GM19238 (cell line): ENCODE data around the gene TAPBP.
"Not testable (repeated sequence)": the region's sequence is repeated elsewhere in the genome, so short reads cannot be mapped to it uniquely, and the experiment has no call there.

ENCODE experiments used
- DNase-seq: peaks from one replicate; pipeline ENCODE4 v3.0.0; 2011; ENCODE audit warnings: low spot score; ENCODE audit not compliant: insufficient read length

TAPBP gene

DNA sequence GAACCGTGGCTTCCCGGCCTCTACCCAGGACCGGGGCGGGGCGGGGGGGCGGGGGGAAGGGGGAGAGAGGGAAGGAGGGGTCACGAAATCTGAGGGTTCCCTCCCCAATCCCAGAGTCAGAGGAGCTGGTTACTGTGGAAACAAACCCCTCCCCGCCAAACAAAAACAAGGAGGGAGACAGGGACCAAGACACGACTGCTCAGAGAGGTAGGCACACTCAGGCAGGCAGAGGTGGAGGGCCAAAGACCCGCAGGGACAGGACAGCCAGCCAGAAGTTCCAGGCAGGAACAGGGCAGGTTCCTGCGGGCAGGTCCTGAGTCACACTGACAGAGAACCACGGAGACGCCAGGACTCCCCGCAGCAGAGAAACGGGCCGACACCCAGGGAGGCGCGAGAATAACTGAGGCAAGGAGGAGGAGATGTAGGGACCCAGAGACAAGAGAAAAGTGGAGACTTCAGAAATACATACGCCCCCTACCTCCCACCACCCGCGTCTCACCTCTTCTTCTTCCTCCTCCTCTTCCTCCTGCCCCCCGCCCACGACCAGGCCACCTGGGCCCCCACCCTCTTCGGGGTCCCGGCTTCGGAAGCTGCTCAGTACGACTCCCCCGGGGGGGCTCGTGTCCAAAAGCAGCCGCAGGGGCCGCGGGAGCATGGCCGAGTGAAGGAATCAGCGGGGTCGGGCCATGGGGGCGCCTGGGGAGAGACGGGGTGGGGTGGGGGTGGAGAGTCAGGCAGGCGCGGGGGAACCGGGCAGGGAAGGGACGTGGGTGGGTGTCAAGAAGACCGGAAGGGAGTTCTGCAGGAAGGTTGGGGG is 15.7 kb downstream of the TAPBP start:
- peak; percentile 62 for DNase-seq

DNA sequence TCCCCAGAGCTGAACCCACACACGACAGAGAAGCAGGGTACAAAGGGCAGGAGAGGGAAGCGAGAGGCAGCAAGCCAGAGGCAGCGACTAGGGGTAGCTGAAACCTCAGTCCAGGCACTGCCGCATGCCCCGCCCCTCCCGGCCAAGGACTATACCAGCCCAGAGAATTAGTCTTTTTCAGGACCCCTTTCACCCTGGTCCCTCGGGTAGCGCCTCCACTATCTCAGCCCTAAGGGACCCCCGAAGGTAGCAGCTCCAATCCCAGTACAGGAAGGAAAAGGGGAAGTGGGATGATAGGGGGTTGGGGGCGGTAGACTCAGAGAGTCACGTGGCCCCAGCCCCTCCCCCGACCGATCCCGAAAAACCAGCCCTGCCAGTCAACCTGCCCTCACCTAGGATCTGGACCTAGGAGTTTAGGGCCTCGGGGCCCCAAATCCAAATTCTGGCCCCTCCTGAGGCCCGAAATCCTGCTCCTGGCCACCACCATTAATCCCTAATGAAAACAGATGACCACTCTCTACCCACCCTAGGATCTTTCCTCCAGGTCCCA is 16.4 kb downstream of the TAPBP start:
- no peak for DNase-seq

DNA sequence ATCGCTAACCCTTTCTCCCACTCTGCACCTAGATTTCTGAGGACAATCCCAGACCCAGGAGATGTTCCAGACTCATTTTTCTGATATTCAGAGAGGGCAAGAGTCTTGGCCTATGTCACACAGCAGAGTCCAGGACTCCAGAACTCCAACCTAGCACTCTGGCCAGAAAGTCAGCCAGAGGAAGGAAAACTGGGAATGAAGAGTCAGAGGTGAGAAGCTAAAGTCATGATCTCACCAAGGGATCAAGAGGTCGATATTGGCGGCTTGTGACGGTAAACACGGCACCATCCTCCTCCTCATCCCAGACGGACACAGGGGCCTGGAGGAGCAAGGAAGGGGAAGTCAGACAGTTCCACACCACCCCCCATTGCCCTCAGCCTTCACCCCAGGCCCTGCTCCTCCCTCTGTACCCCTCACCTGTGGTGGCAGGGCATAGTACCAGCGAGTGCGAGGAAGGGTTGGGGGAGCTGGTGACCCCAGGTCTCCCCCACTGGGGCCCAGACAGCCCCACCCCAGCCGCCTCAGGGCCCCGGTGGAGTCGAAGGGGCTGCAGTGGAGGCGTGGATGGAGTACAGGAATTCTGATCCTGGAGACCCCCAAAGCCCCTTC is 17.0 kb downstream of the TAPBP start:
- DNase-seq, result no peak

DNA sequence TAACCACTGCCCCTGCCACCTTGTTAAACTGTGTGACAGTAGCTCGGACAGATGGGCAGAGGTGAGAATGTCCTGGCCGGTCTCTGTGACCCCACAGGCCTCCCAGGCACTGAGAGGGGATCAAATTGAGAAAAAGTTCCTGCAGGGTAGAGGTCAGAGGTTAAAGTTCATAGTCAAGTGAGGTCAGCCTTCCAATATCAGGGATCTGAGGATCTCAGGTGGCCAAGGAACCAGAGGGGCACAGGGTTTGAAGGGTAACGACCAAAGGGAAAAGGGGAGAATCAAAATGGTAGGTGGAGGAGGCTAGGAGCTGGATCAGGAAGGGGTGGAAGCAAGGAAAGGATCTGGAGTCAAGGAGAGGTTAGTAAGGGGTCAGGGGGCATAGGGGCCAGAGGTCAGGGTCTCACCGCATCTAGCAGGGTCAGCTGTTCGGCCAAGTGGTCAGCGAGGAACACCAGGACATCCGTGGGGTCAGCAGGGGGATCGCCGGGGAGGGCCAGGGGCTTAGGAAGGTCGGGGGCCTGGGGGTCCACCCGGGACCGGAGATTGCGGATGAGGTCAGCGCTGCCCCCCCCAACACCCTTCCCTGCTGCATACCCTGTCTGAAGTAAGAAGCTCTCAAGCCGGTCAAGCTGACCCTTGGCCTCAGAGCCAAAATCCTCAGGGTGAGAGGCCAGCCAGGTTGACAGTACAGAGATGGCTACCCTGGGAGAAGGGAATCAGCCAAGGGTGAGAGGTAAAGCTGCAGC is 18.1 kb downstream of the TAPBP start:
- DNase-seq, result no peak

DNA sequence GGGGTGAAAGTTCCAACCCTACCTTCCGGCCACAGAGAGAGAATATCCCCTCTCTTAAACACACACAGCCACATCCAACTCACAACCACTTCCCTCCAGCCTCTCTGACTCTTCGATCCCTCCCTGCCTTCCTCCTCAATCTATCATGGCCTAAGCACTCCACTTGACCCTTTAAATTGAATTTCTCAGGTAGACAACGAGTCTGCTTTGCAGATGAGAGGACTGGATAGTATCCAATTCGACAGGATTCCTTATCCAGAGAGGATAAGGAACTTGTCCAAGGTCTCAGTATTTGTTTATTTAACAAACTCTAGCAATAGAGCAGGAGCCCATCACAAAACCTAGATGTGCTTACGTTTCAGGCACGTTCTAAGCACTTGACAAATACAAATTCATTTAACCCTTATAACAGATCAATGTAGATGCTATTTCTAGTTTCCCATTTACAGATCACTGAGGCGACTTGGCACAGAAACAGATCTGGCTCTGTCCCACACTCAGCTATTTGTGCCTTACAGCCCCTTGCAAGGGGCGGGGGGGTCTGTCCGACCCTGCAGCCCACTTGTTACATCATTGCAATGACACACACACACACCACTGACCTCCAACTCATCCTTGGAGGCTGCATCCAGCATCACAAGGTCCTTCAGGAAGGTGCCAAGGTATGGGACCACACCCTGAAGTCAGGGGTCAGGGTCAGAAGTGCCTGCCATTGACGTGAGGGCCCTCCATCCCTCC is 19.6 kb downstream of the TAPBP start:
- DNase-seq, result no peak

DNA sequence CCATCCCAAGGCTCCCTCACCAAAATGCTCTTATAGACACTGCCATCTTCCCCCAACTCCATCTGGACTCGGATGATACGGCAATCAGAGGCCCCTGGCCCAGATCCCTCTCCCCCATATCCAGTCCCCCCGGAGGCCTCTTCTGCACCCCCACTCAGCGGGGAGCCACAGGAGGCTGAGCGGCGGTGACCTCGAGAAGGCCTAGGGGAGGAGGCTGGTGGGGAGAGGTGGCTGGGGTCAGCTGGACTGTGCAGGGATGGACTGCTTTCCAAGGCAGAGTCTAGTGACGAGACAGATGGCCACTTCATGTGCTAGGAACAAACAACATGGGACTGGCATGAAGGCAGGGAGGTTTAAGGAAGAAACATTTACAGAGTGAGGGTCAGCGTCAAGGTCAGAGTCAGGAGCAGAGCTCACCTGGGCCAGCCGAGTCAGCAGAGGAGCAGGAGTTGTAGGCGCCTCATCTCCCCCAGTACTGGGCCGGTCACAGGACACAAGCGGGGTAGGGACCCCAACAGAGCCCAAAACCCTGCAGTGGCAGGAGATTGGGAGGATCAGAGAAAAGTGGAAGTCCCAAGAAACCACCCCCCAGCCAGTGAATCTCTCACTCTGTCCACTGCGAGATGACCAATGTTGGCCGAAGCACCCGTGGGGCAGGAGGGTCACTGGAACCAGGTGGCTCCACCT is 20.7 kb downstream of the TAPBP start:
- no peak for DNase-seq

DNA sequence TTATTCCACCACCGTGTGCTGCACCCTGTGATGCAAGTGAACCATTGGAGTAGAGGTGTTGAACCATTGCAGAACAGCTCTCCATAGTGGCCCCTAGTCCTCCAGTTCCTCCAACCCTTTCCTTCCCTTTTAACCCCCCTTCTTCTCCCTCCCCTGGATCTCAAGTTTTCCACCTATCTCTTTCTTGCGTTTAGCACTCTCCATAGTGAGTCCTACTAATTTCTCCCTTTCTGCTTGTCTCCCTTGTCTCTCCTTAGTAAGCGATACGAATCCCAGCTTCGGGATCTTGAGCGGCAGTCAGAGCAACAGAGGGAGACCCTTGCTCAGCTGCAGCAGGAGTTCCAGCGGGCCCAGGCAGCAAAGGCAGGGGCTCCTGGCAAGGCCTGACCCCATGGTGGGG is 23.4 kb downstream of the TAPBP start:
- no peak for DNase-seq

DNA sequence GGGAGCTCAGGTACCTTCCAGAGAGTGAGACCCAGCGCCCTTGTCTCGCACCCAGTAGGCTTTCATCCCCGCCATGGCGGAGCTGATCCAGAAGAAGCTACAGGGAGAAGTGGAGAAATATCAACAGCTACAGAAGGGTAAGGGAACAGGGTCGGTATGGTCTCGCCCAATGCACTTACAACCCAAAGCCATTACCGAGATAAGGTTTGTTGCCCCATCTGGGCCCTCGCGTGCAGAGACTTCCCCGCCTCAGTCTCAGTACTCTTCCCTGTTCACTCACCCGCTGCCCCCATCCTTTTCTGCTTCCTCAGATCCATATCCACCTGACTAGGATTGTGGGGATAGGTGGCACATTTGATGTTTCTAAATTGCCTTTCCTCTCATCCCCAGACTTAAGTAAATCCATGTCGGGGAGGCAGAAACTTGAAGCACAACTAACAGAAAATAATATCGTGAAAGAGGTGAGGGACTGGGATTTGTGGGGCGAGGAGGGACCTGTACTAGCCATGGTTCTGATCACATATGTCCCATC is 24.0 kb downstream of the TAPBP start:
- no peak for DNase-seq

DNA sequence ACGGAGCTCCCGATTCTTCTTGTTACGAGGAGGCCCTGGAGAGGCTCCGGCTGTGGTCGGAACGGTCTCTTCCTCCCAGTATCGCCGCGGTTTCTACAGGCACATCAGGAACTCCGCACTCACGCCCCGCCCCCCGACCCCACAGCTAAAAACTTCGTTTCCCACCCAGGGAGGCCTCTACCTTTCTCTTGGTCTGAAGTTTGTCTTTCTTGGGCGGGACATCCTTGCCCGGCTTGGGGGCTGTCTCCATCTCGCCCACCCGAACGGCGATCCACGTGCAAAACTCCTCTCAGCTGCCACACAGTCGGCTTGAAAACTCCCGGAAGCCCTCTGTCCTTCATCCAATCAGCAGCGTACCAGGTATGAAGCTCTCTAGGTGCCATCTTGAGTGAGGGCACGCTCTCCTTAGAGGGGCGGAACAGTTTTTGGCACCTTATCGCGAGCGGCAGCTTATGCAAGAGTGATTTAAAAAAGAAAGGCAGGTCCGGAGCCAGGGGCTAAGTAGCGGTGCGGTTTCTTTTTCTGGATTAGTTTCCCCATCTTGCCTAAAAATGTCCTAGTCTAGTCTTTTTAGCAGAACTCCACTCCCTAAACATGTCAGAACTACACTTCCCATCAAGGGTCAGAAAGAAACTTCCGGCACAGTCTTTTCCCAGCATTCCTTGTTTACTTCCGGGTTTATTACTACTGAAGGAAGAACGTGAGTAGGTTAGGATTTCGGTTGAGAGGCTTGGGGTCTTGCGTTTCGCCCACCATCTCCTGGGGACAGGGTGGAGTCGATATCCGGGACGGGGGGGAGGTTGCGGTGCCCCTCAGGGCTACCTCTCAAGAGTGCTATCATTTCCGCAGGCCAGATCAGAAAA is 24.7 kb downstream of the TAPBP start, which contains the start of the genes PFDN6 and WDR46:
TSS of gene PFDN6 (plus strand) at position 681 of the 863 bp plus-strand sequence. CDS start 256 bp downstream, outside the sequence.
TSS of gene WDR46 (minus strand) at position 319 of the 863 bp plus-strand sequence. CDS start at position 250, 69 bp downstream.
- DNase-seq, result peak; percentile 93

DNA sequence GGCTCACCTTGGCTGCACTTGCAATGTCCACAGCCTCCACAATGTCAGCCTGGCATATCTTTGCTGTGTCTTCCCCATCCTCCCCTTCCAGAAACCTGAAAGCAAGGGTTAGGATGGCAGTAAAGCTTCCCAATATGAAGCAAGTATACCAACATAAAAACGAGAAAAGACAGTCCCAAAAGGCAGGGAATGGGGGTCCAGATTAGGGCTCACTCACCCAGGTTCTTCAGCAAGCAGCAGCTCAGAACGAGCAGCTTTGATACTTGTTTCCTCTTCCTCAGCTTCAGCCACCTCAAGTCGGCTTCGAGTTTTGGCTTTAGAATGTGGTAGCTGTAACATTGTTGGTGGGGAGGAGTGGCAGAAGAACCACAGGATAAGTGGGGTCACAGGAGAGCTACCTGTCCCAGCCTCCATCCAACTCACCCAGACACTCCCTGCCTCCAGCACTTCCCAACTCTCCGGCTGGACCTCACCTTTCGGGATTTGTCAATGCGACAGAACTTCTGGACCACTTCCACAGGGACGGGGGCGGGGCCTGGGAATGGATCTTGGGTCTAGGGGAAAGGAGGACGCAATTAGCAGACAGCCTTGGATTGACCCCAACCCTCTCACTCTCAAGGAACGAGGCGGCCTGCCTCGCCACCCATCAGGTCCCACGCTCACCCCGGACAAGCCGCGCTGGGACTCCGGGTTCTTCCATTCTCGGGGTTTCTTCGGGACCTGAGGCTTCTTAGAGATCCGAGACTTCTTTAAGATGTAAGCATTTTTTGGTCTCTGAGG is 25.5 kb downstream of the TAPBP start:
- no peak for DNase-seq

DNA sequence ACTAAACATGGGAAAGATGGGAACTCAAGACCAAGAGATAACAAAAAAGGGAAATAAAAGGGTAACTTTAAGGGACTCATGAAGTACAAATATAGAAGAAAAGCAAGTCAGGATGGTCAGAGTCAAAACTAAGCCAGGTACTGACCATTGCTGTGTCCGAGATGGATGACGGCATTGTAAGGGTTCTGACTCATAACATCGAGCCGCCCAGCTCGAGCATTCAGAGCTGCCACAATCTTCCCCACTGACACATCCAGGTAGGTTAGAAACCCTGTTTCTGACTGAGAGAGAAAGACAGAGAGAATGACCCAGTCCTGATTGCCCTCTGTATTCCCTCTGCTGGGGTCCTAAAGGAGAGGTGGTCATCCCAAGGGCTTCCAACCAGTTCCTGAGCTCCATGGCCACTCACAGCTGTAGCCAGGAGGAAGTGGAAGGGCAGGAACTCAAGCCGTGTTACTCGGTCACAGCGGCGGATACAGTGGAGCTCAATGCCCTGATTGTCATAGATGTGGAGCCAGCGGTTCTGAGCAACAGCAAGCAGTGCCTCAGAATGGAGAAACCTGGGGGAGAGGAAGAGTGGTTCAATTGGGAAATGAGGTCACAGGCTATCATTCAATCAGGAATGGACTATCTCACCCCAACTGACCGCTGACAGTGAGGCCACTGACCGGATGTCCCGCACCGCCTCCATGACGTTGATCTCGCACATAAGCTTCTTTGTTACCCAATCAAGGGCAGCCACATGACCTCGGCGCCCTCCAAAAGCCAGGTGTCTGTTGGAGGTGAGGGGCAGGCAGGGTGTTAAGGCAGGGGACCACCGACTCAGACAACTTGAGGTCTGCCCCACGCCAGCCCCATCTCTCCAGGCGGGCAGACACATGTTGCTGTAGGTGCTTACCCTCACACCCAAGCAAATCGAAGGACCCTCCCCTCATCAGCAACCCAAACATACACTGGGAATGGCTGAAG is 26.6 kb downstream of the TAPBP start:
- no peak for DNase-seq

DNA sequence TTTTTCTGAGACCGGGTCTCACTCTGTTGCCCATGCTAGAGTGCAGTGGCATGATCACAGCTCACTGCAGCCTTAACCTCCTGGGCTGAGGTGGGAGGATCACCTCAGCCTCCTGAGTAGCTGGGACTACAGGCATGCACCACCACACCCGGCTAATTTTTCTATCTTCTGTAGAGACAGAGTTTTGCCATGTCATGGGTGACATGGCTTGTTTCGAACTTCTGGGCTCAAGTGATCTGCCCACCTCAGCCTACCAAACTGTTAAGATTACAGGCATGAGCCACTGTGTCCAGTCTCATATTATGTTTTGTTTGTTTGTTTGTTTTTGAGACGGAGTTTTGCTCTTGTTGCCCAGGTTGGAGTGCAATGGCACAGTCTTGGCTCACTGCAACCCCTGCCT is 28.7 kb downstream of the TAPBP start:
- not testable (repeated sequence) for DNase-seq

DNA sequence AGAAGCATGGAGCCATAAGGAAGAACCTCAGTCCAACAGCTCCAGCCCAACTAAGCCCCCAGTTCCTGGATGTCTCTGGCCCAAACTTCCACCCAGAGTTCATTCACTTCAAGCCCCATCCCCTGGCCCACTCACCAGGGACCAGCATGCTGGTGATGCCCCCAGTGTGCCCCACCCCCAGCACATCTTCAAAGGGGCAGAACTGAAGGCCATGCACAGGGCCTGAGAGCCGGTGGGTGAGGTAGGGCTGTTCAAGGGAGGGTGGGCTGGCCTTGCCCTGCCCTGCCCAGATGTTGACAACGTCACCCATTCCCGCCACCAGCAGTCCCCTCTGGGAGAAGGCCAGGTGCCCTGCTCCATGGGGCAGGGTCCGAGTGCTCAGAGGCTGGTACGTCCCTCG is 33.3 kb downstream of the TAPBP start:
- no peak for DNase-seq

DNA sequence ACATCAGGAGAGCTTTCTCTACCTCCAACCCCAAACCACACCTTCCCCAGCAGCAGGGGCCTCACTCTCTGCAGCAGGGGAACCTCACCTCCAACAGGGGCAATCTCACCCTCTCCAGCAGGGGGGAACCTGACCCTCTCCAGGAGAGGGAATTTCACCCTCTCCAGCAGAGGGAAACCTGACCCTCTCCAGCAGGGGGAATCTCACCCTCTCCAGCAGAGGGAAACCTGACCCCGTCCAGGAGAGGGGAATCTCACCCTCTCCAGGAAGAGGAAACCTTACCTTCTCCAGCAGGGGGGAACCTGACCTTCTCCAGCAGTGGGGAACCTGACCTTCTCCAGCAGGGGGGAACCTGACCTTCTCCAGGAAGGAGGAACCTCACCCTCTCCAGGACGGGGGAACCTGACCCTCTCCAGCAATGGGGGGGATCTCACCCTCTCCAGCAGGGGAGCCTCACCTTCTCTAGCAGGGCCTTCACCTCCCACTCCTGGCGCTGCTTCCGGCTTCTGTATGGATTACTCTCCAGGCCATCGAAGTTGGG is 33.8 kb downstream of the TAPBP start:
- no peak for DNase-seq

DNA sequence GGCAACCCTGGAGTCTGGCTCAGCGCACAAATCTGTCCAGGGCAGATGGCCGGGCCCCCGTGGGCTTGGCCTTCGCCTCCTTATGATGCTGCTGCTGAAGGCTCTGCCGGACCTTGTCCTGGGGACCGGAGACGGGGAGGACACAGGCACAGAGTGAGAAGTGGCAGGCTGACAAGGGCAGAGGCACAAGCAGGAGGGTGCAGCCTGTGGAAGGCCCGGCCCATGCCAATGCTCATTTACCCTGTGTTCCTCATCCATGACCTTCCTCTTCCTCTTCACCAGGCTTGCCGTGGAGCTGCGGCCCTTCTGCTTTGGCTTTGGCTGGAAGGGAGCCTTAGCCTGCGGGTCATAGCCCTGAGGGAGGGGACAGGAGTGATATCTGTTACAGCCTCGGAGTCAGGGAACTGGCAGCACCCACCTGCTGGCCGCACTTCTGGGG is 34.6 kb downstream of the TAPBP start:
- no peak for DNase-seq

DNA sequence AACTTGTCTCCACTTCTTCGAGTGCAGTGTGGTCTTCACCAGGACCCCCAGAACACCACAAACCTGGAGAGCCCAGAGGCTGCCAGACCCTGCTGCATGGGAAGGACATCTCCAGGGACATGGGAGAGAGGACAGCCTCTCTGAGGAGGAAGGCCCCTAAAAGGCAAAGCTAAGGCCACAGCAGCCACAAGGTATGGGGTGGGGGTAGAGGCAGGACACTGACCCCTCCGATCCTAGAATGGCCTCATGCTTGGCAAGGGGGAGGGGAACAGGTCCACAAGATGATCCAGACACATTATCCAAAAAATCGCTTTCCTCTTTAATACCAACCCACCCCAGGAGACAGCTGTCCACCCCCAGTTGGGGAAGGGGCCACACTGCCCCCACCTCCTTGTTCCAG is 35.1 kb downstream of the TAPBP start:
- DNase-seq, result no peak

DNA sequence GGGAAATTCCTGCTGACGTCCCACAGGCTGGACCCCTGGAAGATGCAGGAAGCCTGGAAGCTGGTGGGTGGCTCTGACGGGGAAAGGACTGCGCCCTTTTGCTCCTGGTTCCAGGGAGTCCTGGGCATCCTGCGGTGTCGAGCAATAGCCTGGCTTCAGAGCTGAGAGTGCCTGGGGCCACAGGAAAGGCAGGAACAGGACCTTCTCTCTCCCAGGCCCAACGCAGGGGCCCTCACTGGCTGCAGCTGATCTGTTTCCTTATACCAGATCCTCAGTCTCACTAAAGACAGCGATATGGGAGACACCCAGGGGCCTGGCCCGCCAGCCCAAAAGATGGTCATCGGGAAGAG is 35.5 kb downstream of the TAPBP start:
- no peak for DNase-seq
